IMR-90 (cell line): ENCODE measurements around the gene FOXP1.

Experiments
- CEBPB ChIP-seq: IDR thresholded peaks from 2 replicates; pipeline ENCODE4 v1.6.1; 2012; ENCODE audit warnings: low read depth, low read length, improper control_type of control experiment
- CTCF ChIP-seq: conservative IDR thresholded peaks from 2 replicates; pipeline ENCODE4 v1.5.1; 2012; ENCODE audit warnings: mild to moderate bottlenecking, low read depth, low read length, improper control_type of control experiment
- POLR2A ChIP-seq: IDR thresholded peaks from 2 replicates; pipeline ENCODE4 v1.6.1; 2012; ENCODE audit warnings: mild to moderate bottlenecking, low read depth, low read length
- RAD21 ChIP-seq: IDR thresholded peaks from 2 replicates; pipeline ENCODE4 v1.6.1; 2012; ENCODE audit warnings: low read length, improper control_type of control experiment

GRCh38 chr3:71376911-71377310, 206.6 kb downstream of the FOXP1 start:
- TF ChIP-seq RAD21, result no peak
- TF ChIP-seq CTCF, result no peak
- TF ChIP-seq CEBPB, result no peak
- TF ChIP-seq POLR2A, result no peak
